Measurements from ENCODE around the gene AKR1B15.
"Not testable (repeated sequence)": the region's sequence is repeated elsewhere in the genome, so short reads cannot be mapped to it uniquely, and the experiment has no call there.

Gene AKR1B15

GRCh38 chr7:134548877-134549276 is at the start of gene AKR1B15:
Gene AKR1B15 (plus strand): TSS chr7:134549110. CDS start chr7:134564620, 15,510 bp downstream.
- DNase-seq (ENCODE audit: low spot score), result no peak

GRCh38 chr7:134500406-134500805 is 48.5 kb upstream of the AKR1B15 start:
- no peak for DNase-seq (ENCODE audit: low spot score)

GRCh38 chr7:134500982-134501381 is 47.9 kb upstream of the AKR1B15 start:
- DNase-seq (ENCODE audit: low spot score), result no peak

GRCh38 chr7:134502463-134503371 is 46.2 kb upstream of the AKR1B15 start:
- no peak for DNase-seq (ENCODE audit: low spot score)

GRCh38 chr7:134504660-134505164 is 44.2 kb upstream of the AKR1B15 start:
- DNase-seq (ENCODE audit: low spot score), result no peak

- DNase-seq (ENCODE audit: low spot score), result no peak
Measured at GRCh38 chr7:134505856-134506255, 43.1 kb upstream of the AKR1B15 start.

GRCh38 chr7:134509010-134509409 is 39.9 kb upstream of the AKR1B15 start:
- no peak for DNase-seq (ENCODE audit: low spot score)

GRCh38 chr7:134510646-134511045 is 38.3 kb upstream of the AKR1B15 start:
- DNase-seq (ENCODE audit: low spot score), result no peak

- no peak for DNase-seq (ENCODE audit: low spot score)
Measured at GRCh38 chr7:134512271-134512670, 36.6 kb upstream of the AKR1B15 start.

GRCh38 chr7:134513169-134513752 is 35.6 kb upstream of the AKR1B15 start:
- DNase-seq (ENCODE audit: low spot score), result no peak

GRCh38 chr7:134514106-134514505 is 34.8 kb upstream of the AKR1B15 start:
- DNase-seq (ENCODE audit: low spot score), result no peak

GRCh38 chr7:134514663-134515062 is 34.2 kb upstream of the AKR1B15 start:
- no peak for DNase-seq (ENCODE audit: low spot score)

GRCh38 chr7:134515569-134516468 is 33.1 kb upstream of the AKR1B15 start:
- no peak for DNase-seq (ENCODE audit: low spot score)

- DNase-seq (ENCODE audit: low spot score), result no peak
Measured at GRCh38 chr7:134520130-134520529, 28.8 kb upstream of the AKR1B15 start.

GRCh38 chr7:134522601-134523000 is 26.3 kb upstream of the AKR1B15 start:
- DNase-seq (ENCODE audit: low spot score), result no peak

- DNase-seq (ENCODE audit: low spot score), result not testable (repeated sequence)
Measured at GRCh38 chr7:134525449-134525848, 23.5 kb upstream of the AKR1B15 start.

GRCh38 chr7:134526552-134527248 is 22.2 kb upstream of the AKR1B15 start:
- not testable (repeated sequence) for DNase-seq (ENCODE audit: low spot score)

GRCh38 chr7:134527979-134528371 is 20.9 kb upstream of the AKR1B15 start:
- no peak for DNase-seq (ENCODE audit: low spot score)

- DNase-seq (ENCODE audit: low spot score), result no peak
Measured at GRCh38 chr7:134528749-134529148, 20.2 kb upstream of the AKR1B15 start.

GRCh38 chr7:134530460-134530859 is 18.4 kb upstream of the AKR1B15 start:
- no peak for DNase-seq (ENCODE audit: low spot score)

- no peak for DNase-seq (ENCODE audit: low spot score)
Measured at GRCh38 chr7:134532180-134532953, 16.5 kb upstream of the AKR1B15 start.

All from left forelimb (tissue), 1 donor.